ENCODE measurements around the gene KRT15. TPM values are rescaled to one million over a fixed set of nuclear protein-coding genes. Genes with fewer than 3 reads are reported as not detected.

The KRT15 gene
- total RNA-seq: 633 TPM

DNA sequence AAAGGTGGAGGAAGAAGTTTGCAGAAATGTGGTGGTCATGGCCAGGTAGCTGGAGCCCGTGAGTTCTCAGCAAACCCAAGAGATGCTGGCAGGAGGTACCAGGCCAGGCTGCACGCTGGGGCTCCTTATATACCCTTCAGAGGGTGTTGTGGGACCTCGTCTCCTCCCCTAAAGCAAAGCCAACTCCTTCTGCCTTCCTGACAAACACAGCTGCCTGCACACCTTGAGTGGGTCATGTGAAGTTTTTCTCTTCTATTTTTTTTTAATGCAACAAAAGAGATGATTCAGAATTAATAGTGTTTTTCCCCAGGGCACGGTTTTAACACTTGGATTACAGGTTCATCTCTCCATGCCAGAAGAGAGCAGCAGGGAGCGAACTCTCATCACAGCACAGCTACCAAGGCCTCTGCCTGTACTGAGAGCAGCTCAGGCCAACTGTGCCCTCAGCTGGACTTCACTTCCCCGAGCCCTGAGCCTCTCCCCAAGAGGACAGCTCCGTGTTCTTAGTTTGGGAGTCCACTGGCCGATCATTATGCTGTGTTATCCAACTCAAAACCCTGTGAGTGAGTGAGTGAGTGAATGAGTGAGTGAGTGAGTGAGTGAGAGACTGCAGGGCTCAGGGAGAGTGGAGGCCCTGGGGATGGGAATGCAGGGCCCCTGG, at the start of gene KRT15:
KRT15 (minus strand) TSS at position 102 of the 661 bp plus-strand sequence; CDS start at position 39, 63 bp downstream.
- DNase-seq: peak; percentile 53

GRCh38 chr17:41567317-41567716, 48.6 kb upstream of the KRT15 start:
- DNase-seq: no peak

DNA sequence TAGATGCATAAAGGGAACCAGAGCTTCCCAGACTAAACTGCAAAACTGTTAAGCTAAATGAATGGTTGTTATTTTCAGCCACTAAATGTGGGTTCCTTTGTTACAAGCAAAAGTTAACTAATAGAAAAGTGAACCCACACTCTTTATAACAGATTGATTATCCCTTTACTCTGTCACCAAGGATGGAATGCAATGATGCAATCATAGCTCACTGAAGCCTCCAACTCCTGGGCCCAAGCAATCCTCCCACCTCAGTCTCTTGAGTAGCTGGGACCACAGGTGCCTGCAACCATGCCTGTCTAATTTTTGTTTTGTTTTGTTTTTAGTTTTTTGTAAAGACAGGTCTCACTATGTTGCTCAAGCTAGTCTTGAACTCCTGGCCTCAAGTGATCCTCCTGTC, 46.6 kb upstream of the KRT15 start:
- DNase-seq: no peak

DNA sequence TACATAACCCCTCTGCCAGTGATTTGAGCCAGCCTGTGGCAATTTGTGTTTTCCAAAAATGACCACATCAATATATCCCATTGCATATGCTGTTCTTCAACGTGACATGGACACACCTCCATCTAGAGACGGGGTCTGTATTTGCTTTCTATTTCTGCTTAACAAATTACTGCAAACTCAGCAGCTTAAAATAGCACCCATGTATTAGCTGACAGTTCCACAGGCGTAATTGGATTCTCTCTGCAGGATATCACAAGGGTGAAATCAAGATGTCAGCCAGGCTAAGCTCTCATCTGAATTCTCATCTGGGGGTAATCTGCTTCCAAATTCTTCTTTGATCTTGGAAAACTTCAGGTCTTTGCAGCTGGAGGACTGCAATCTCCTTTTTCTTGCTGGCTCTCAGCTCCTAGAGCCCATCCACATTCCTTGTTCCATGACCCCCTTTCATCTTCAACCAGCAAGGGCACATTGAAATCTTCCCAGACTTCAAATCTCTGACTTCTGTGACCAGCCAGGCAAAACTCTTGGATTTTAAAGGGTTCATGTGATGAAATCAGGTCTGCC, 45.0 kb upstream of the KRT15 start:
- DNase-seq: no peak

- no peak for DNase-seq
Observed at GRCh38 chr17:41561554-41561953, 42.9 kb upstream of the KRT15 start.

GRCh38 chr17:41559548-41559947, 40.9 kb upstream of the KRT15 start:
- DNase-seq: no peak

DNA sequence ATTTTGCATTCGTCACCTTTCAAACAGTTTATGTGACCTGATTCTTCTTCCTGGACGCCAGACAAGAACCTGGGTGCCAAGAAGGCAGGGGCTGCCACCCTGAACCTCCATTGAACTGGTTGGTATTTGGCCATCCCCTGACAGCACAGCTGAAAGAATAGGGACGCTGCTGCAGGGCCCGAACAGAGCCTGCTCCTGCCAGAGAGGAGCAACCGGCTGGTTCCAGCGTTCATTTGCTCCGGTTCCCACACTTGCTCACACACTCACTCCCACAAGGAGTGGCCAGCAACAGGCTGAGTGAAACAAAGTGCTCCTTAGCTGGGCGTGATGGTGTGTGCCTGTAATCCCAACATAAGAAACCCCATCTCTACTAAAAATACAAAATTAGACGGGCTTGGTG, 38.2 kb upstream of the KRT15 start:
- no peak for DNase-seq

- DNase-seq: no peak
Observed at GRCh38 chr17:41556306-41556705, 37.6 kb upstream of the KRT15 start.

DNA sequence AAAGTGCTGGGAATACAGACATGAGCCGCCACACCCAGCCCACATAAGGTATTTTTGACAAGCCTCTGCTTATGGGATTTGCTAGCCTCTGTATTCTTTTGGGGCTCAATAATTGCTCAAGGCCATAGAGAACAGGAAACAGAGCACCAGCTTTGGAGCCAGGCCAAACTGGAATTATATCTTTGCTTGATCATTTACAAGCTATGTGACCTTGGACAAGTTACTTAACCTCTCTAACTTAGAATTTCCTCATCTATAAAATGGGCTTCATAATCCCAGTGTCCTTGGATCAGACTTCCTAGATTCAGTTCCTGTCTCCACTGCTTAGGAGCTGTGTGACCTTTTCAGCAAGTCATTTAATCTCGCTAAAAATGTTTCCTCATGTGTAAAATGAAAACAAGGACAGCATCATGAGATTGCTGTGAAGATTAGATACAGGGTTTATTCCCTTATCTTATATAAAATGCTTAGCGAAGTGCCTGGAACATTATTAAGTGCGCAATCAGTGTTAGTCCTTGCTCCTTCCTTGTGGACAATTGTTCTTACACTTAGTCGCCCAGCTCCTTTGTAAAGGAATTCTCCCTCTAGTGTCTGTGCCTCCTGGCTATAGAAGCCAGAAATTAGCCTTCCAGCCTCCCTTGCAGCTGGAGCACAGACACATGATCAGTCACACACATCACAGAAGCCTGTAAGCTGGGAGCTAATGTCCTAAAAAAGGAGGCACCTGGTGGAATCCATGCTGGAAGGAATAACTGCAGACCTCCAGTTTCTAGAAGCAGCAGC, 36.6 kb upstream of the KRT15 start:
- DNase-seq: no peak

GRCh38 chr17:41553987-41554680, 35.4 kb upstream of the KRT15 start:
- DNase-seq: no peak

DNA sequence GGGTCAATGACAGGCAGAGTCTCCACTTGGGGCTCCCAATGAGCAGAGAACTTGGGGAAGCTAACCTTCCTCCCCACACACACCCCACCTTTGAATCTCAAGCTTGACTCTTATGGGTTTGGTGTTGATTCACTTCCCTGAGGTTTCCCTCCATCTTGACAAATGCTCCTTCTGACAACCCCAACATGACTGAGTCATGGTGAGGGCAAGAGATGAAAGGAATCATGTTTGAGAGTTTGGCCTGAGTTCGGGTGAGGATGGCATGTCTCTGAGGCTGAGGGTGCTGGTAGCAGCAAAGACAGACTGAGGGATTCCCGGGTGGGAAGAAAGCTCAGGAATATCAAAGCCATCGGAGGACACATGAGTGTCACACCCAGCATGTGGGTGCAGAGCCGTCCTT, 34.5 kb upstream of the KRT15 start:
- no peak for DNase-seq

DNA sequence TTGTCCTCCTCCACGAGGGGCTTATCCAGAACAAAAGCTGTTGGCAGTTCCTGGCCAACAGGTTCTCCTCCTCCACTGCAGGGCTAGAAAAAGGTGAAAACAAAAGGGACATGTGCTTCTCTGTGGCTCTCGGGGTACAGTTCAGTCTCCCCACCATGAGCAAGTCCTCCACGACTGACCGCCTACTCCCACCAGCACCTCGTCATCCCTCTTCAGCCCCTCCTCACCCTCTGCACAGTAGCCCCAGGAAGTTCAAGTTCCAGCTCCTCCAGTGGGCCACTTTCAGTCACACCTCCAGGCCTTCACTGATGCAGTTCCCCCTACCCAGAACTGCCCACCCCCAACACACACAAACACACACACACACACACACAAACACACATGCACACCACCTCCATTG, 33.8 kb upstream of the KRT15 start:
- DNase-seq: no peak

DNA sequence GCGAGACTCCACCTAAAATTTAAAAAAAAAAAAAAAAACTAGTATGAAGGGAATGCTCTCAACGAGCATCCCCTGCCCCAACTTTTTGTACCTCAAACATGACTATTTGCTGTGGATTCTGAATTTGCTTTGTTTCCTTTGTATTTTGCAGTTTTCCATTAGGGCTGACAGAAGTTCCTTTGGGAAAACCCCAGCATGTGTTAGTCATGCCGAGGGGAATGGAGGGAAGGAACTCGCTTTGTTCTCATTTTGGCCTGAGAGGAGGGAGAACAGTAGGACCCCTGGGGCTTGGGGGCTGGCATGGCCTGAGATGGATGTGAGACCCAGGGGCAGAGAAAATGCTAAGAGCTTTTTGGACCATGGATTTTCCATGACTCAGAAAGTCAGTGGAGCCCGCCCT, 32.7 kb upstream of the KRT15 start:
- DNase-seq: no peak

DNA sequence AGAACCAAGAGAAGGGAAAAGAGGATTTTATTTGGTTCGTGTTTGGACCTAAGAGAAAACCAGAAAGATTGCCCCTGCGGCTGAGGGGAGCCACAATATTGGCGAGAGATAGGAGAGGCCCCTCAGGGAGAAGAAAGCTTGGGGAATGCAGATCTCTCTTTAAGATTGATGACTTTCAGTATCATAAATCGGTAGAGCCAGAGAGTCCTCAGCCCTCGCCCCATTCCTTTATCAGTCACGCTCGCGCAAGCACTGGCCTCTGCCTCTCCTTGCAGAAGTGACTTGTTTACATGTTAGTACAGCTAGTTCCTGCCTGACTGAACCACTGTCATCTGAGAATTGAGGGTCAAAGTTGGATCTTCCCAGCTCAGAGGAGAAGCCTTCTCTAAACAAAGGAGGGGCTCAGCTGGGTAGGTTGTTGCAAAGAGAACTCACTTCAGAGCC, 30.9 kb upstream of the KRT15 start:
- no peak for DNase-seq

DNA sequence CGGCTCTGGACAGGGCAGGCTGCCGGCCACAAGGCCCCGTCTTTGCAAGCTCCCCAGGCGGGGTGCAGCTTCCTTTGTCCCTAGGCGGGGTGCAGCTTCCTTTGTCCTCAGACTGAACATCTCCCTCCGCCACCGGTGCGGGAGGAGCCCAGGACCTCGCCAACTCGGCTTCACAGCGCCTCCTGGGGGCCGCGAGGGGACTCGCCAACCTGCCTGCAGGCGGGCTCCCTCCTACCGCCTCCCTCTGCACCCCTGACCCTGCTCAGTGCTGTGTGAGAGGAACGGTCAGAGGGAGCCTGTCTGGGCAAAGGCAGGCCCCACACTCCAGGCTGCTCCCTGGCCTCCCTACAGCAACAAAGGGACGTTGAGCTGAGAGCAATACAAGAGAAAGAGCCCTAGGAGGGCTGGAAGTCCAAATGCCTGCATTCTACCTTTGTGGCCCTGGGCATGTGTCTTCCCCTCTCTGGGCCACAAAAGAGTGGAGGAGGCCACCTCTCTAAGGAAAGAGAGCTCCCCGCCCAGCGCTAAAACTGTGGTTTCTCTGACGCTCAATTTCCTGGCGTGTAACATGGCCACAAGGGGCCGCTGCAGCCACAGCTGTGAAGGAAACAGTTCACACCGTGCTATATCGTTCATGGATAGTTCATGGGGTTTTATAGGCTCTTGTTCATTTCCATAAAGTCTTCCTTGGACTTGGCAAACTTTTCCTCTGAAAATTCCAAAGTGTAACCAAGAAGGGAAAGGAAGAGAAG, 30.3 kb upstream of the KRT15 start:
- peak; percentile 94 for DNase-seq

DNA sequence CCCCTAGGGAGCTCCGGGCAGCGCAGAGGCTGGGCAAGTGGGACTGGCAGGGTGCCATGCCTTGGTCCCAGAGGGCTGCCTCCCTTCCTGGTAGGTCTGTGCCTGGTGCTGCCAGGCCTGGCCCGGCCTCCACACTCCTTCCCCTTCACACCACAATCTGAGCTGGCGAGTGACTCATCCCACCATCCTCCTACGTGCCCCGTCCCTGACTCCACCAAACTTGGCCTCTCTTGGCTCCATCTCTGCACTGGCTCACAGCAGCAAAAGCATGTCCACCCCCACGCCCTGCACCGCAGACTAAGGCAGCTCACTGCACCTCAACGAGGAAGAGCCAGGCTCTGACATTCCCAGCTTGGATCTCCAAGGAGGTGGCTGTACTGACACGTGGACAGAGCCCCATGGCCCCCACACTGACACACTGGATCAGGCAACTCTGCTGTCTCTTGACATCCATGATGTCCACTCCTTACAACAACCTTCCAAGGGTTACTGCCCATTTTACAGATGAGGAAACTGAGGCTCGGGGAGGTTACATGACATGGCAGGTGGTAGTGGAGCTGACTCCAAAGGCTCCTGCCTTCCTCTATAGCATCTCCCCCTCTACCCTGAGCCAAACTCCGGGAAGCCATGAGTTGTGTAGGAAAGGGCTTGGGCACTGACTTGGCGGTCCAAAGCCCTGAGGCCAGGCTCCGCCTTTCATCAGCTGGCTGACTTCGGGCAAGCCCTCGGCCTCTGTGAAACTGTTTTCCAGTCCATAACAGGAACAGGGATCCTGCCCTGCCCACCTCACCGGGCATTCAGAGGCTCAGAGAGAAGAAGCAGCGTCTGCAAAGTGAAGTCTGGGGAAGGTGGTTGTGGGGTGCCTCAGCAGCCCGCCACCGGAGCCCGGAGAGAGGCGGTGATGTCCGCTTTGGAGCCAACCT, 29.5 kb upstream of the KRT15 start:
- DNase-seq: no peak

GRCh38 chr17:41547378-41547841, 28.7 kb upstream of the KRT15 start:
- peak; percentile 34 for DNase-seq

DNA sequence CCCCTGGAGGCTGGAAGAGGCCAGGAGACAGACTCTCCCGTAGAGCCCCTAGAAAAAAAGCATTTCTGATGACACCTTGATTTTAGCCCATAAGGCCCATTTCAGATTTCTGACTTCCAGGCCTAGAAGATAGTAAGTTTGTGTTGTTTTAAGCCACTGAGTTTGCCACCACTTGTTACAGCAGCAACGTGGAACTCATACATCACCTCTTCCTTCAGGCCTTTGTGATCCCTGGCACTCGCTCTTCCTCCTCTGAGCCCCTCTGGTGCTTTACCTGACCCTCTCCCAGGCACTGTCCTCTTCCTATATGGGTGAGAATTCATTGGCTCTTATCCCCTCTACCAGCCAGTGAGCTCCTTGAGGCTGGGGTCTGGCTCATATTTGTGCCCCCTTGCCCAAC, 28.1 kb upstream of the KRT15 start:
- DNase-seq: no peak

GRCh38 chr17:41545829-41546410, 27.2 kb upstream of the KRT15 start:
- no peak for DNase-seq

GRCh38 chr17:41544935-41545334, 26.2 kb upstream of the KRT15 start:
- DNase-seq: no peak

- peak; percentile 63 for DNase-seq
Observed at GRCh38 chr17:41544491-41544892, 25.8 kb upstream of the KRT15 start.
